ENCODE measurements around the gene TSPYL4.

DNA sequence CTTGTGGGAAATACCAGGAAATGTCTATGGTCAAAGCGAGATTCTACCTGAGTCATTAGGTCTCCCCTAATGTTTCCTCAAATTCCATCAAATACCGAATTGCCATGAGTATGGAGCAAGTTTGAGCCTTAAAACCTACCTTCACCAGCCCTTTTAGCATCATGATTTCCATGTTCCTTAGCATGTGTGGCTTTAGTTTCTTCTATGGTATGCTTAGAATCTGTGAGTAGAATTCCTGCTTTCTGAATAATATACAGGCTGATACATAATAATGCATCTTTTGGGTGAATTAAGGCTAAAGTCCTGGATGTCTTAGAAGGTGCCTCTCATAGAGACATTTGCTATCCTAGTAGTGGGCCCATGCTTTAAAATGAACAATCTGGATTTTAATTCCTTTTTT, 32.0 kb downstream of the TSPYL4 start:
- TF ChIP-seq OVOL2 (CRISPR knock-in tag; IDR thresholded peaks at IDR 0.05; ENCODE audit: borderline replicate concordance): no peak
- no peak for TF ChIP-seq FOXJ3 (CRISPR knock-in tag; IDR thresholded peaks at IDR 0.05; ENCODE audit: borderline replicate concordance)
- TF ChIP-seq, protein P1, sequence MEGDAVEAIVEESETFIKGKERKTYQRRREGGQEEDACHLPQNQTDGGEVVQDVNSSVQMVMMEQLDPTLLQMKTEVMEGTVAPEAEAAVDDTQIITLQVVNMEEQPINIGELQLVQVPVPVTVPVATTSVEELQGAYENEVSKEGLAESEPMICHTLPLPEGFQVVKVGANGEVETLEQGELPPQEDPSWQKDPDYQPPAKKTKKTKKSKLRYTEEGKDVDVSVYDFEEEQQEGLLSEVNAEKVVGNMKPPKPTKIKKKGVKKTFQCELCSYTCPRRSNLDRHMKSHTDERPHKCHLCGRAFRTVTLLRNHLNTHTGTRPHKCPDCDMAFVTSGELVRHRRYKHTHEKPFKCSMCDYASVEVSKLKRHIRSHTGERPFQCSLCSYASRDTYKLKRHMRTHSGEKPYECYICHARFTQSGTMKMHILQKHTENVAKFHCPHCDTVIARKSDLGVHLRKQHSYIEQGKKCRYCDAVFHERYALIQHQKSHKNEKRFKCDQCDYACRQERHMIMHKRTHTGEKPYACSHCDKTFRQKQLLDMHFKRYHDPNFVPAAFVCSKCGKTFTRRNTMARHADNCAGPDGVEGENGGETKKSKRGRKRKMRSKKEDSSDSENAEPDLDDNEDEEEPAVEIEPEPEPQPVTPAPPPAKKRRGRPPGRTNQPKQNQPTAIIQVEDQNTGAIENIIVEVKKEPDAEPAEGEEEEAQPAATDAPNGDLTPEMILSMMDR (IDR thresholded peaks at IDR 0.05): no peak
- TF ChIP-seq, protein P2, sequence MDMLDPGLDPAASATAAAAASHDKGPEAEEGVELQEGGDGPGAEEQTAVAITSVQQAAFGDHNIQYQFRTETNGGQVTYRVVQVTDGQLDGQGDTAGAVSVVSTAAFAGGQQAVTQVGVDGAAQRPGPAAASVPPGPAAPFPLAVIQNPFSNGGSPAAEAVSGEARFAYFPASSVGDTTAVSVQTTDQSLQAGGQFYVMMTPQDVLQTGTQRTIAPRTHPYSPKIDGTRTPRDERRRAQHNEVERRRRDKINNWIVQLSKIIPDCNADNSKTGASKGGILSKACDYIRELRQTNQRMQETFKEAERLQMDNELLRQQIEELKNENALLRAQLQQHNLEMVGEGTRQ (CRISPR knock-in tag; IDR thresholded peaks at IDR 0.05): no peak
- TF ChIP-seq, protein P3, sequence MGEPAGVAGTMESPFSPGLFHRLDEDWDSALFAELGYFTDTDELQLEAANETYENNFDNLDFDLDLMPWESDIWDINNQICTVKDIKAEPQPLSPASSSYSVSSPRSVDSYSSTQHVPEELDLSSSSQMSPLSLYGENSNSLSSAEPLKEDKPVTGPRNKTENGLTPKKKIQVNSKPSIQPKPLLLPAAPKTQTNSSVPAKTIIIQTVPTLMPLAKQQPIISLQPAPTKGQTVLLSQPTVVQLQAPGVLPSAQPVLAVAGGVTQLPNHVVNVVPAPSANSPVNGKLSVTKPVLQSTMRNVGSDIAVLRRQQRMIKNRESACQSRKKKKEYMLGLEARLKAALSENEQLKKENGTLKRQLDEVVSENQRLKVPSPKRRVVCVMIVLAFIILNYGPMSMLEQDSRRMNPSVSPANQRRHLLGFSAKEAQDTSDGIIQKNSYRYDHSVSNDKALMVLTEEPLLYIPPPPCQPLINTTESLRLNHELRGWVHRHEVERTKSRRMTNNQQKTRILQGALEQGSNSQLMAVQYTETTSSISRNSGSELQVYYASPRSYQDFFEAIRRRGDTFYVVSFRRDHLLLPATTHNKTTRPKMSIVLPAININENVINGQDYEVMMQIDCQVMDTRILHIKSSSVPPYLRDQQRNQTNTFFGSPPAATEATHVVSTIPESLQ (CRISPR knock-in tag; IDR thresholded peaks at IDR 0.05): no peak
- no peak for TF ChIP-seq CBFB (CRISPR knock-in tag; IDR thresholded peaks at IDR 0.05; ENCODE audit: low read depth)
- no peak for TF ChIP-seq IRF2 (CRISPR knock-in tag; IDR thresholded peaks at IDR 0.05; ENCODE audit: borderline replicate concordance, low read depth)
- TF ChIP-seq, protein P4, sequence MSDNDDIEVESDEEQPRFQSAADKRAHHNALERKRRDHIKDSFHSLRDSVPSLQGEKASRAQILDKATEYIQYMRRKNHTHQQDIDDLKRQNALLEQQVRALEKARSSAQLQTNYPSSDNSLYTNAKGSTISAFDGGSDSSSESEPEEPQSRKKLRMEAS (CRISPR knock-in tag; IDR thresholded peaks at IDR 0.05): no peak
- no peak for TF ChIP-seq JUN (CRISPR knock-in tag; IDR thresholded peaks at IDR 0.05)
- TF ChIP-seq, protein P5, sequence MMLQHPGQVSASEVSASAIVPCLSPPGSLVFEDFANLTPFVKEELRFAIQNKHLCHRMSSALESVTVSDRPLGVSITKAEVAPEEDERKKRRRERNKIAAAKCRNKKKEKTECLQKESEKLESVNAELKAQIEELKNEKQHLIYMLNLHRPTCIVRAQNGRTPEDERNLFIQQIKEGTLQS (CRISPR knock-in tag; conservative IDR thresholded peaks at IDR 0.05): no peak
- TF ChIP-seq, protein P6, sequence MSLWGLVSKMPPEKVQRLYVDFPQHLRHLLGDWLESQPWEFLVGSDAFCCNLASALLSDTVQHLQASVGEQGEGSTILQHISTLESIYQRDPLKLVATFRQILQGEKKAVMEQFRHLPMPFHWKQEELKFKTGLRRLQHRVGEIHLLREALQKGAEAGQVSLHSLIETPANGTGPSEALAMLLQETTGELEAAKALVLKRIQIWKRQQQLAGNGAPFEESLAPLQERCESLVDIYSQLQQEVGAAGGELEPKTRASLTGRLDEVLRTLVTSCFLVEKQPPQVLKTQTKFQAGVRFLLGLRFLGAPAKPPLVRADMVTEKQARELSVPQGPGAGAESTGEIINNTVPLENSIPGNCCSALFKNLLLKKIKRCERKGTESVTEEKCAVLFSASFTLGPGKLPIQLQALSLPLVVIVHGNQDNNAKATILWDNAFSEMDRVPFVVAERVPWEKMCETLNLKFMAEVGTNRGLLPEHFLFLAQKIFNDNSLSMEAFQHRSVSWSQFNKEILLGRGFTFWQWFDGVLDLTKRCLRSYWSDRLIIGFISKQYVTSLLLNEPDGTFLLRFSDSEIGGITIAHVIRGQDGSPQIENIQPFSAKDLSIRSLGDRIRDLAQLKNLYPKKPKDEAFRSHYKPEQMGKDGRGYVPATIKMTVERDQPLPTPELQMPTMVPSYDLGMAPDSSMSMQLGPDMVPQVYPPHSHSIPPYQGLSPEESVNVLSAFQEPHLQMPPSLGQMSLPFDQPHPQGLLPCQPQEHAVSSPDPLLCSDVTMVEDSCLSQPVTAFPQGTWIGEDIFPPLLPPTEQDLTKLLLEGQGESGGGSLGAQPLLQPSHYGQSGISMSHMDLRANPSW (CRISPR knock-in tag; conservative IDR thresholded peaks at IDR 0.05; ENCODE audit: low read depth): no peak
